WERI-Rb-1 (cell line): ENCODE results near the gene CALD1.

Experiments used
- DNase-seq: peaks from one replicate; pipeline ENCODE4 v3.0.0-alpha.2; 2020
- H3K27ac ChIP-seq: fragments of 250-450 bp; sonication (Bioruptor Pico); 2 replicates; pipeline ENCODE4 v1.5.1; 2020; ENCODE audit warnings: mild to moderate bottlenecking, moderate library complexity
- H3K27me3 ChIP-seq: fragments of 250-450 bp; sonication (Bioruptor Pico); 2 replicates; pipeline ENCODE4 v1.5.1; 2021; ENCODE audit warnings: mild to moderate bottlenecking, low read depth, moderate library complexity; ENCODE audit not compliant: insufficient read depth, severe bottlenecking
- H3K36me3 ChIP-seq: fragments of 250-450 bp; sonication (Bioruptor Pico); 2 replicates; pipeline ENCODE4 v1.5.1; 2020; ENCODE audit warnings: mild to moderate bottlenecking, moderate library complexity
- H3K4me3 ChIP-seq: 2 replicates; pipeline ENCODE4 v1.5.1; 2011; ENCODE audit warnings: low read depth, mild to moderate bottlenecking, control low read depth, low read length
- H3K9me3 ChIP-seq: fragments of 250-450 bp; sonication (Bioruptor Pico); 2 replicates; pipeline ENCODE4 v1.5.1; 2021; ENCODE audit warnings: mild to moderate bottlenecking, moderate library complexity; ENCODE audit not compliant: severe bottlenecking
- CTCF ChIP-seq: IDR thresholded peaks from 2 replicates; pipeline ENCODE4 v1.5.1; 2011; ENCODE audit warnings: low read depth, mild to moderate bottlenecking, control low read depth, inconsistent platforms, low read length

The CALD1 gene

GRCh38 chr7:134783294-134784069, 4.0 kb downstream of the CALD1 start:
- H3K27me3 ChIP-seq = no peaks in the 10 kb centered on the region

GRCh38 chr7:134784251-134785049, 5.0 kb downstream of the CALD1 start:
- H3K4me3 ChIP-seq = no peak overlapping the region
- no peak for TF ChIP-seq CTCF
- no peak for DNase-seq
- no peaks in the 10 kb centered on the region for H3K27me3 ChIP-seq
- H3K9me3 ChIP-seq = no peaks in the 10 kb centered on the region
- H3K36me3 ChIP-seq = no peaks in the 10 kb centered on the region
- no peak overlapping the region for H3K27ac ChIP-seq

More at GRCh38 chr7:134783294-134784069, 4.0 kb downstream of the CALD1 start:
- H3K9me3 ChIP-seq = no peaks in the 10 kb centered on the region
- TF ChIP-seq CTCF = no peak
- no peak overlapping the region for H3K4me3 ChIP-seq
- no peak for DNase-seq
- no peaks in the 10 kb centered on the region for H3K36me3 ChIP-seq
- H3K27ac ChIP-seq = no peak overlapping the region

- Histone ChIP-seq H3K4me3 (no peak overlapping the region), H3K27ac (no peak overlapping the region), H3K27me3 (no peaks in the 10 kb centered on the region), H3K36me3 (no peaks in the 10 kb centered on the region), H3K9me3 (no peaks in the 10 kb centered on the region)
- no peak for DNase-seq
- TF ChIP-seq CTCF = no peak
Measured at GRCh38 chr7:134785842-134786241, 6.4 kb downstream of the CALD1 start.

GRCh38 chr7:134787064-134787463, 7.6 kb downstream of the CALD1 start:
- no peak for DNase-seq

GRCh38 chr7:134787720-134788119, 8.3 kb downstream of the CALD1 start:
- no peaks in the 10 kb centered on the region for H3K36me3 ChIP-seq
- TF ChIP-seq CTCF = no peak
- no peak for DNase-seq
- no peak overlapping the region for H3K27ac ChIP-seq
- no peaks in the 10 kb centered on the region for H3K9me3 ChIP-seq
- no peaks in the 10 kb centered on the region for H3K27me3 ChIP-seq
- no peak overlapping the region for H3K4me3 ChIP-seq

More at GRCh38 chr7:134787064-134787463, 7.6 kb downstream of the CALD1 start:
- H3K9me3 ChIP-seq = no peaks in the 10 kb centered on the region
- no peaks in the 10 kb centered on the region for H3K36me3 ChIP-seq
- H3K4me3 ChIP-seq = no peak overlapping the region
- no peak overlapping the region for H3K27ac ChIP-seq
- no peak for TF ChIP-seq CTCF
- no peaks in the 10 kb centered on the region for H3K27me3 ChIP-seq
